SK-N-SH (cell line): Measurements from ENCODE around the gene ARHGAP23.

ENCODE experiments used
- MAX ChIP-seq: IDR thresholded peaks from 2 replicates; pipeline ENCODE4 v1.4.0; 2012; ENCODE audit warnings: low read depth
- TF ChIP-seq, protein P1 (sequence below): fragments of 200-600 bp; sonication (generic); IDR thresholded peaks from 2 replicates; pipeline ENCODE4 v1.6.1; 2017; ENCODE audit warnings: antibody characterized with exemption, mild to moderate bottlenecking, moderate library complexity

- TF ChIP-seq, protein P1, sequence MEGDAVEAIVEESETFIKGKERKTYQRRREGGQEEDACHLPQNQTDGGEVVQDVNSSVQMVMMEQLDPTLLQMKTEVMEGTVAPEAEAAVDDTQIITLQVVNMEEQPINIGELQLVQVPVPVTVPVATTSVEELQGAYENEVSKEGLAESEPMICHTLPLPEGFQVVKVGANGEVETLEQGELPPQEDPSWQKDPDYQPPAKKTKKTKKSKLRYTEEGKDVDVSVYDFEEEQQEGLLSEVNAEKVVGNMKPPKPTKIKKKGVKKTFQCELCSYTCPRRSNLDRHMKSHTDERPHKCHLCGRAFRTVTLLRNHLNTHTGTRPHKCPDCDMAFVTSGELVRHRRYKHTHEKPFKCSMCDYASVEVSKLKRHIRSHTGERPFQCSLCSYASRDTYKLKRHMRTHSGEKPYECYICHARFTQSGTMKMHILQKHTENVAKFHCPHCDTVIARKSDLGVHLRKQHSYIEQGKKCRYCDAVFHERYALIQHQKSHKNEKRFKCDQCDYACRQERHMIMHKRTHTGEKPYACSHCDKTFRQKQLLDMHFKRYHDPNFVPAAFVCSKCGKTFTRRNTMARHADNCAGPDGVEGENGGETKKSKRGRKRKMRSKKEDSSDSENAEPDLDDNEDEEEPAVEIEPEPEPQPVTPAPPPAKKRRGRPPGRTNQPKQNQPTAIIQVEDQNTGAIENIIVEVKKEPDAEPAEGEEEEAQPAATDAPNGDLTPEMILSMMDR: no peak
- TF ChIP-seq MAX: no peak
These were observed 119.2 kb downstream of the ARHGAP23 start for GRCh38 chr17:38547444-38547843.
